Stimulated activated CD4-positive, alpha-beta T cell treated with anti-CD3 and anti-CD28 coated beads, Interleukin-1b, Interleukin-23, amount 100 ng/mL, for 4 hours (primary cell): ENCODE measurements around the gene QARS1.

Experiments
- DNase-seq, 2 donors: peaks; one replicate each; pipeline ENCODE4 v3.0.0-alpha.2; 2020; ENCODE audit warnings: low read depth in 2 of 2

QARS1 gene

GRCh38 chr3:49120438-49121131 lies 16.0 kb upstream of the QARS1 start, which contains the start of gene USP19:
USP19 (minus strand) TSS chr3:49120823; CDS start chr3:49119145, 1,678 bp downstream.
- DNase-seq = peak; percentile 85 to 92

DNA sequence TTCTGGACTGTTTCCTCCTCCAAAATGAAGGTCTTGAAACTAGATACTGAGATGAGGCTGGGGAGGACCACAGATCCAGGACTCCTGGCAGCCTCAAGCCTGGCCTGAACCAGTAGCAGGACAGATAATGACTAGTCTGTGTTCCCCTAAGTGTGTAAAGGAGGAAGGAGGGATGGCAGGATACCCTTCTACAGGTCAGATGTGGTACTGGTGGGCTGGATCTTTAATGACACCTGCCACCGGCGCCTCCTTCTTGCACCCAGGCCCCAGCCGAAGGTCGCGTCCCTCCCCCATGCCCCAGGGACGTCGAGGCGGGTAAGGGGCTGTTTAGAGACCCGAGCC lies 15.5 kb upstream of the QARS1 start:
- no peak for DNase-seq

- DNase-seq = no peak
Observed at GRCh38 chr3:49119439-49119838, 14.9 kb upstream of the QARS1 start.

DNA sequence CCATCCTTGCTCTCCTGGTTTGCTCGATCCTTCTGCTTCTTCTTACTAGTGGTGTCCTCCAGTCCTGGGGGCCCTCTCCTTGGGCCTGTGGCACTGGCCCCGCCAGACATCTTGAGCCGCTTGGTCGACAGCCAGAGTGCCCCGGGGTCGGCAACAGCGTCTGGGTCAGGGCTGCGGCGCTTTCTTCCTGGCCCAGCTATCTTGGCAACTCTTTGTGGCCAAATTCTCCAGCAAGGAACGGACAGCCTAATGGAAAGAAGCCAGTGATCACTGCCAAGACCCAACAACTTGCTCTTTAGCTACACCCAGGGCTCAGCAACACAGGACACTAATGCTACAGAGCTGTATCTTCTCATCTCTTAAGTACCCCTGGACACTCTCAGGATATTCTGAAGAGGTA lies 14.5 kb upstream of the QARS1 start:
- no peak for DNase-seq

GRCh38 chr3:49112262-49112661 lies 7.7 kb upstream of the QARS1 start:
- no peak for DNase-seq

DNA sequence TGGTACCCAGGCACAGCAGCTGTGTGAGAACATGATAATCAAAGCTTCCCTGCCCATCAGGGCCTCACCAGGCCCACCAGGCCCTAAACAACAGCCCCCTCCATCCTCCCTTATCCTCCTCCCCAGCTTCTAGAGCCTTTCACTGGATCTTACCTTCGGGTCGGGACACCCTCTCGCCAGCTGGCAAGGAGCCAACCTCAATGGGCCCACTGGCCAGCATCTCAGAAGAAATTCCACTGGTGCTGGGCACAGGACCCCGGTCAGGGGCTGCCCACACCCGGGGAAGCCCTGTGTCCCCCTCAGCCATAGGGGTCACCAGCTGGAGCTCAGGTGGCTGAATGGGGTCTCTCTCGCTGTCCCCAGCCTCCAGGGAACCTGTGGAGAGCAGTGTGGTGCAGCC lies 6.8 kb upstream of the QARS1 start:
- no peak for DNase-seq

- DNase-seq = no peak
Observed at GRCh38 chr3:49110780-49111179, 6.2 kb upstream of the QARS1 start.

GRCh38 chr3:49108346-49108745 lies 3.8 kb upstream of the QARS1 start:
- no peak for DNase-seq

DNA sequence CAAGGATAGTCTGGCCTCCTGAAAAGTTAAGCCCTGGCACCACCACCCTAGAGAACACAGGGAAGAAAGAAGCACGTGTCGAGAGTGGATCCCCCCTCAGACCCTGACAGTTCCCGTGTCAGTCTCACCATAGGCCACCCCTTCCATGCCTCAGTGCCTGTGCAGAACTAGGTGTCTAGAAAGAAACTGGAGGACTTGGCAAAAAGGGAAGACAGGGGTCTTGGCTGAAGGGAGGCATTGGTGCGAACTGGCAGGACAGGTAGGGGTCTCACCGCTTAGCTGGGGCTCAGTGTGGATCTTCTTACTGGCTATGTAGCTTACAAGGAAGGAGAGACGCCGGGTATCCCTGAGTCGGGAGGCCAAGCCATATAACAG lies 518 bp downstream of the QARS1 start:
- no peak for DNase-seq

- no peak for DNase-seq
Observed at GRCh38 chr3:49100046-49100615, 4.4 kb downstream of the QARS1 start.

- no peak for DNase-seq
Observed at GRCh38 chr3:49098910-49099630, 5.5 kb downstream of the QARS1 start.

DNA sequence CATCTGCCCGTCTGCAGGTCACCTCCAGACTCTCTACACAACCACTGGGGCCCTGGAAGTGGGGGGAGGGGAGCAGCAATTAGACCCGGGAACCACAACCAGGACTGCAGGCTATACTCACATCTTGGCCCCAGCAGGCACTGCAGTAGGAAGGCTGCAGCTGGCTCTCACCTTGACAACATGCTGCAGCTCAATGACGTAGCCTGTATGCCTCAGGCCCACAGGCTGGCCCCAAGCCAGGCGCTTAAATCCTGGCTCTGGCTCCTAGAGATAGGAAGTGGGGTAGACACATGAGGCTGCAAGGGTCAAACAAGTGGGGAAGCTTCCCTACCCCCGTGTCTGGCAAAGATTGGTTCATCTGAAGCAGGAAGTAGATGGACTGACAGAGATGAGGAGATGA lies 6.1 kb downstream of the QARS1 start:
- DNase-seq = no peak

GRCh38 chr3:49093853-49094767 lies 10.4 kb downstream of the QARS1 start, which contains the start of gene QRICH1:
QRICH1 (minus strand) TSS chr3:49094071; CDS start chr3:49077017, 17,054 bp downstream.
- peak; percentile 94 for DNase-seq

GRCh38 chr3:49092938-49093852 lies 11.4 kb downstream of the QARS1 start:
- DNase-seq = peak; percentile 60 to 78

GRCh38 chr3:49081429-49081828 lies 23.1 kb downstream of the QARS1 start:
- no peak for DNase-seq

DNA sequence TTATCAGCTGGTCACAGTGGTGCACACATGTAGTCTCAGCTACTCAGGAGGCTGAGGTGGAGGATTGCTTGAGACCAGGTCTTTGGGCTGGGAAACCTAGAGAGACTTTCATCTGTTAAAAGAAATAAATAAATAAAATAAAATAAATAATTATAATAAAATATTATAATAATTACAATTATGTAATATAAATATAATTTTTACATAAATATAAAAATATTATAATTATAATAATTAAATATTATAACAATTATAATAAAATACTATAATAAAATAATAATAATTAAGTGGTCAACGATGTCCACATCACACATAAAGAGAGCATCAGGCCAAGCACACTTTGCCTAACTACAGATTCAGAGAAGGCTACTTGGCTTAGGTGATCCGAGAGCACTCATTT lies 25.3 kb downstream of the QARS1 start:
- no peak for DNase-seq

DNA sequence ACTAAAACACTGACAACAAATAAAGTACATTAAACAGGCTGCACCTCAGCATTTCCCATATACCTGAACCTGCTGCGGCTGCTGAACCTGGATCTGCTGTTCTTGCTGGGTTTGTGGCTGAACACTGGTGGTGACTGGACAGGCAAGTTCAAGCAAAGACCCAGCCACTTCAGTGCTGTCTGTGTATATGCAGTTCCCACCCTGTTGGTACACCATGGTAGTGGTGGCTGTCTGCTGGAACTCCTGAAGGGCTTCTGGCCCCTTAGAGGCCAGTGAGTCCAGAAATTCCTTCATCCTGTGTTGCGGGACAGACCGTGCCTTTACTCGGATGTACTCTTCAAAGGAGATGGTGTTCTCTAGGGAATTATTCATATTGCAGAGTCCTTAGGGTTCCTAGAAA lies 27.9 kb downstream of the QARS1 start:
- no peak for DNase-seq

GRCh38 chr3:49076116-49076515 lies 28.4 kb downstream of the QARS1 start:
- DNase-seq = no peak

DNA sequence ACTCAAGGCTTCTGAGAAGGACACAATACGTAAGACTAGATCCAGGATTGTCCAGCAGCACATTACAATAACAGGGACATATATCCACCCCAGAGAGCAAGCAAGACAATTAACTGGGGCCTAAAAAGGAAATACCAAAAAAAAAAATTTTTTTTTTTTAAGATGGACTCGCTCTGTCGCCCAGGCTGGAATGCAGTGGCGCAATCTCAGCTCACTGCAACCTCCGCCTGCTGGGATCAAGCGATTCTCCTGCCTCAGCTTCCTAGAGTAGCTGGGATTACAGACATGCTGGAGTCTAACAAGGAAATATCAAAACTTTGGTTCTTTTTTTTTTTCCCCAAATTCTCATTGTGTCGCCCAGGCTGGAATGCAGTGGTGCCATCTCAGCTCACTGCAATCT lies 46.5 kb downstream of the QARS1 start:
- no peak for DNase-seq

GRCh38 chr3:49057268-49057667 lies 47.3 kb downstream of the QARS1 start:
- DNase-seq = no peak

DNA sequence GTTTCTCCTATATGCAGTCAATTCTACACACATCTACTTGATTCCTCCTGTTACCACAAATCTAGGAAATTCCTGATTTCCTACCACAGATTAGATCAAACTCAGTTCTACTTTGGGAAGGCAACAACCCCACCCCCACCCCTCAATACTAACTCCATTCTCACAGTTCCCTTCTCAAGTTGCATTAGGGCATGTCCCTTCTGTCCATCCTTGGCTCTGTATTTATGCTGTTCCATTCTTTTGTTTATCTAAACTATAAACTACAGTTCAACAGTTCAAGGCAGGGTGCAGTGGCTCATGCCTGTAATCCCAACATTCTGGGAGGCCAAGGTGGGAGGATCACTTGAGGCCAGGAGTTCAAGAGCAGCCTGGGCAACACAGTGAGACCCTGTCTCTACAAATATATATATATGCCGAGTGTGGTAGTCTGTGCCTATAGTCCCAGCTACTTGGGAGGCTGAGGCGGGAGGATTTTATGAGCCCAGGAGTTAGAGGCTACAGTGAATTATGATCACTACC lies 50.2 kb downstream of the QARS1 start:
- DNase-seq = no peak
